ENCODE measurements around the gene UNC13C.

Gene UNC13C

GRCh38 chr15:54288049-54288448 lies 309.8 kb downstream of the UNC13C start:
- no peak overlapping the region for H3K4me3 ChIP-seq (ENCODE audit: control insufficient read depth, low read depth, low read length)
- no peak for TF ChIP-seq CTCF (IDR thresholded peaks at IDR 0.05; ENCODE audit: control insufficient read depth, insufficient read depth, low read depth, low read length, missing control alignments)
- DNase-seq (ENCODE audit: low read depth), result no peak

DNA sequence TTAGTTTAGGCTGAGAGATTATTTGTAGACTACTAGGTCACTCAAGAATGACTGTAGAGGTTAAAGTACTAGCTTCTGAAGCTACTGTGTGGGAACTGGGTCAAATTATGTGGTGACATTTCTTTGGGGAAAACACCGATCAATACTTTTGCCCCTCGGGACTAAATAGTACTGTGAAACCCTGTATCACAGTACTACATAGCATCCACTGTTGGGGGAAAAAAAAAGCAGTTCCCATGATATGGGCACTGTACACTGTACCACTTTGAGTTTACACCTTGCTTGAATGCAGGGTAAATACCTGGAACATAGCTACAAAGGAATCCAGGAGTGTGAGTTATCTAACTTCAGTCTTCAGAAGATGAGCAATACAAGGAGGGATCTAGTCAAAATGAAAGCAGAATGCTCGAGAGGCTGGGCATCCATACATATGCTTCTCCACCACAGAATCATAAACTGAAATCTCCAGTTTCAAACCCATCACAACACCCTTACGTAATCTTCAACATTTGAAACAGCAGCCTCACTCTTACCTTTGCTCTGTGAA lies 311.4 kb downstream of the UNC13C start:
- H3K4me3 ChIP-seq (ENCODE audit: control insufficient read depth, low read depth, low read length), result no peak overlapping the region
- TF ChIP-seq CTCF (IDR thresholded peaks at IDR 0.05; ENCODE audit: control insufficient read depth, insufficient read depth, low read depth, low read length, missing control alignments), result no peak
- DNase-seq (ENCODE audit: low read depth), result no peak

- no peak for DNase-seq (ENCODE audit: low read depth)
- no peak for TF ChIP-seq CTCF (IDR thresholded peaks at IDR 0.05; ENCODE audit: control insufficient read depth, insufficient read depth, low read depth, low read length, missing control alignments)
These were observed 320.2 kb downstream of the UNC13C start for GRCh38 chr15:54298396-54298795.

DNA sequence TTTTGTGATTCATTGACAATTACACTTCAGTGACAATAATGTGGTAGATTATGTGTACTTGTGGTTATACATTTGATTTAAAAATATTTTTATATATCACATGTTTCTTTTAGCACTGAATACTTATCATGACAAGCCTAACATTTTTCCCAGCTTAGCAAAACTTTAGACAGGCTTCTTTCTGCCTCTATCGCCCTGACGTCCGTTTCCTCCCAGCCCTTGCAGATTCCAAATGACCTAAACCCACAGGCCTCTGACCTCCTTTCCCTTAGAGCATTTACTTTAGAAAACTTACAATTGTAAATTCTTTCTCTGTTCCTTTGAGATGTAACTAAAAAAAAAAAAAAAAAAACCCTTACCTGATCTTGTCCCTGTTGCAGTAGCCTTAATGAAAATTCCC lies 326.1 kb downstream of the UNC13C start:
- no peak for DNase-seq (ENCODE audit: low read depth)
- TF ChIP-seq CTCF (IDR thresholded peaks at IDR 0.05; ENCODE audit: control insufficient read depth, insufficient read depth, low read depth, low read length, missing control alignments), result no peak

More at GRCh38 chr15:54298396-54298795, 320.2 kb downstream of the UNC13C start:
- no peak overlapping the region for H3K4me3 ChIP-seq (ENCODE audit: control insufficient read depth, low read depth, low read length)

GRCh38 chr15:54305138-54305537 lies 326.9 kb downstream of the UNC13C start:
- DNase-seq (ENCODE audit: low read depth), result no peak
- no peak overlapping the region for H3K4me3 ChIP-seq (ENCODE audit: control insufficient read depth, low read depth, low read length)
- TF ChIP-seq CTCF (IDR thresholded peaks at IDR 0.05; ENCODE audit: control insufficient read depth, insufficient read depth, low read depth, low read length, missing control alignments), result no peak

More for the DNA sequence above, 326.1 kb downstream of the UNC13C start:
- H3K4me3 ChIP-seq (ENCODE audit: control insufficient read depth, low read depth, low read length), result no peak overlapping the region

- DNase-seq (ENCODE audit: low read depth), result no peak
- H3K4me3 ChIP-seq (ENCODE audit: control insufficient read depth, low read depth, low read length), result no peak overlapping the region
These were observed 329.1 kb downstream of the UNC13C start for GRCh38 chr15:54307252-54307902.

More at GRCh38 chr15:54307252-54307902, 329.1 kb downstream of the UNC13C start:
- no peak for TF ChIP-seq CTCF (IDR thresholded peaks at IDR 0.05; ENCODE audit: control insufficient read depth, insufficient read depth, low read depth, low read length, missing control alignments)
